Measurements from ENCODE around the gene HIRA. TPM values are rescaled to one million over a fixed set of nuclear protein-coding genes. Genes with fewer than 3 reads are reported as not detected.
A peak's percentile ranks its signal among the peaks of the same experiment; 100 is the strongest.

Gene HIRA
- polyA plus RNA-seq, 3 donors: 1.8 to 20.7 (median 2.6) TPM

DNA sequence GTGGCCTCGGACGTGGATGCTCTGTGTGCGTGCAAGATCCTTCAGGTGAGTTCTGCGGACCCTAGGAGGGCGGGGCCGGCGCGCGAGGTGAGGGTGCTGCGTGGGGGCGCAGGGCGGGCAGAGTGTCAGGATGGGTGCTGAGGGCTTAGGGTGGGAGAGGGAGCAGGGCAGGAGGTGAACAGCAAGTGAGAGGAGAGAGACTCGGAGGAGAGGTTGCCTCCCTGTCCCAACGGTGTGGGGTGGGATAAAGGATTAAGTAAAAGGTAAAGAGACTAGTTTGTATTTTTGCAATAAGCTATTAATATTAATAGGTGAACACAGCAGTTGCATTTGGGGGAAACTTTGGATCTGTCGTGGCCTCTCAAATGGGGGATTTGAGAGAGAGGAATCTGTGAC is 48.6 kb upstream of the HIRA start:
- Mint-ChIP-seq H3K27me3 (ENCODE audit: low read depth in 3 of 3) (no peaks in the 10 kb centered on the region), H3K9me3 (peaks cover 0 to 1% (median 0%) of the 10 kb centered on the region in 7 donors), H3K4me3 (peak overlapping the region; percentile 81 to 89), H3K27ac (peak overlapping the region in 1 of 7 donors; percentile 99), H3K4me1 (peaks cover 27% of the 10 kb centered on the region), H3K36me3 (peaks cover 16 to 28% of the 10 kb centered on the region in 2 donors)
- H3K4me3 ChIP-seq (replicated peaks in 1 of 3; ENCODE audit: low read depth in 2 of 3, low read length in 3 of 3): peak overlapping the region; percentile 21 to 94 (median 69)
- H3K79me2 ChIP-seq (ENCODE audit: insufficient read depth, low read length): peaks cover 53% of the 10 kb centered on the region
- peak overlapping the region in 1 of 2 donors; percentile 100 for H3K27ac ChIP-seq (ENCODE audit: low read depth in 1 of 2, low read length in 2 of 2)
- peak overlapping the region; percentile 90 for H3K9ac ChIP-seq (ENCODE audit: insufficient read depth, low read length, poor library complexity, severe bottlenecking)
- peaks cover 6 to 27% of the 10 kb centered on the region in 2 donors for H3K36me3 ChIP-seq (replicated peaks in 1 of 2; ENCODE audit: control insufficient read depth in 1 of 2, insufficient read depth in 2 of 2, low read length in 2 of 2)
- H3K27me3 ChIP-seq (ENCODE audit: control insufficient read depth in 2 of 2, insufficient read depth in 2 of 2, low read length in 2 of 2): no peaks in the 10 kb centered on the region
- TF ChIP-seq, protein P1, sequence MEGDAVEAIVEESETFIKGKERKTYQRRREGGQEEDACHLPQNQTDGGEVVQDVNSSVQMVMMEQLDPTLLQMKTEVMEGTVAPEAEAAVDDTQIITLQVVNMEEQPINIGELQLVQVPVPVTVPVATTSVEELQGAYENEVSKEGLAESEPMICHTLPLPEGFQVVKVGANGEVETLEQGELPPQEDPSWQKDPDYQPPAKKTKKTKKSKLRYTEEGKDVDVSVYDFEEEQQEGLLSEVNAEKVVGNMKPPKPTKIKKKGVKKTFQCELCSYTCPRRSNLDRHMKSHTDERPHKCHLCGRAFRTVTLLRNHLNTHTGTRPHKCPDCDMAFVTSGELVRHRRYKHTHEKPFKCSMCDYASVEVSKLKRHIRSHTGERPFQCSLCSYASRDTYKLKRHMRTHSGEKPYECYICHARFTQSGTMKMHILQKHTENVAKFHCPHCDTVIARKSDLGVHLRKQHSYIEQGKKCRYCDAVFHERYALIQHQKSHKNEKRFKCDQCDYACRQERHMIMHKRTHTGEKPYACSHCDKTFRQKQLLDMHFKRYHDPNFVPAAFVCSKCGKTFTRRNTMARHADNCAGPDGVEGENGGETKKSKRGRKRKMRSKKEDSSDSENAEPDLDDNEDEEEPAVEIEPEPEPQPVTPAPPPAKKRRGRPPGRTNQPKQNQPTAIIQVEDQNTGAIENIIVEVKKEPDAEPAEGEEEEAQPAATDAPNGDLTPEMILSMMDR (IDR thresholded peaks at IDR 0.05): no peak
- no peak for DNase-seq
- peaks cover 32% of the 10 kb centered on the region for H4K20me1 ChIP-seq (ENCODE audit: insufficient read depth, low read length)
- peak overlapping the region; percentile 95 for H3K4me2 ChIP-seq (replicated peaks; ENCODE audit: extremely low read depth, low read length, poor library complexity, severe bottlenecking)
- peak overlapping the region; percentile 90 for H2AFZ ChIP-seq (ENCODE audit: insufficient read depth, low read depth, low read length, poor library complexity, severe bottlenecking)
- 0% methylated on average over 15 of the region's 15 CpGs for WGBS (ENCODE audit: insufficient coverage)
- H3K4me1 ChIP-seq (ENCODE audit: control insufficient read depth in 1 of 2, insufficient read depth in 2 of 2, low read length in 2 of 2): peaks cover 22 to 28% of the 10 kb centered on the region in 2 donors
- intact Hi-C loops (cut with micrococcal nuclease): no loop called here
- H3K9me3 ChIP-seq (replicated peaks in 1 of 2; ENCODE audit: control insufficient read depth in 1 of 2, insufficient read depth in 1 of 2, low read length in 2 of 2): no peaks in the 10 kb centered on the region

DNA sequence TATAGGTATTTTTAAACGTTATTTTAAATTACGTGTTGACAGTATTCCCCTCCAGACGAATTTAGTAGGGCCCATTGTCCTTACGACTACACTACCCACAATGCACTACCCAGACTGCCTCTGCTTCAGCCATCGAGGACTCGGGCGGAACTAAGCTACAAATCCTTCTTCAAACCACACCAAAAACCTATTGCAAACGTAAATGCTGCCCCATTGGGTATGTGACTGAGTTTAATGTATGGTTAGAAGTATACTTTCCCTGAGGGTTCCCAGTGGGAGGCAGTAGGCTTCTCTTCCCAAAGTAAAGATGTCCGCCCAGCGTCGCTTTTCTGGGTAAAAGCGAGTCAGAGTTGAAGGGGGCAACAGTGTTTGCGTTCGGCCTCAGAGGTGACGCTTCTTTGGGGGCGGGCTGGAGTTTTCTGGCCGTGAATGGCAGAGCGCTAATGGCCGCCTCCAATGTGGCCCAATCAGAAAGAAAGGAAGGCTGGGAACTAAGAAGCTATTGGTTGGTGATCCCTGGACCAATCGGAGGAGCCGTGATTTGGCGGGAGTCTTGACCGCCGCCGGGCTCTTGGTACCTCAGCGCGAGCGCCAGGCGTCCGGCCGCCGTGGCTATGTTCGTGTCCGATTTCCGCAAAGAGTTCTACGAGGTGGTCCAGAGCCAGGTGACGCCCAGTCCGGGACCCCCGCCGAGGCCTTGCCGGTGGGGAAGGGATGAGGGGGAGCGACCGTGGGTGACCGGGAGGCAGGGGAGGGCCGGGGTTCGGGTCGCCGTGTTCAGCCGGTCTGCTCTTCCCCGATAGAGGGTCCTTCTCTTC is 48.0 kb upstream of the HIRA start, which contains the start of gene CDC45:
Gene CDC45, plus strand, starts transcription at position 566 of the 818 bp plus-strand sequence. Its CDS starts 49 bp downstream, at position 615.
- H2AFZ ChIP-seq (ENCODE audit: insufficient read depth, low read depth, low read length, poor library complexity, severe bottlenecking): peak within 1 kb of the TSS; percentile 90
- H3K27me3 Mint-ChIP-seq (ENCODE audit: low read depth in 3 of 3): no peaks in the 10 kb centered on the region
- no peaks in the 10 kb centered on the region for H3K27me3 ChIP-seq (ENCODE audit: control insufficient read depth in 2 of 2, insufficient read depth in 2 of 2, low read length in 2 of 2)
- H3K4me2 ChIP-seq (replicated peaks; ENCODE audit: extremely low read depth, low read length, poor library complexity, severe bottlenecking): peak within 1 kb of the TSS; percentile 95
- peaks cover 14 to 28% of the 10 kb centered on the region in 2 donors for H3K36me3 Mint-ChIP-seq
- H3K9me3 ChIP-seq (replicated peaks in 1 of 2; ENCODE audit: control insufficient read depth in 1 of 2, insufficient read depth in 1 of 2, low read length in 2 of 2): no peaks in the 10 kb centered on the region
- peak within 1 kb of the TSS; percentile 81 to 89 for H3K4me3 Mint-ChIP-seq
- peaks cover 12 to 27% of the 10 kb centered on the region in 2 donors for H3K36me3 ChIP-seq (replicated peaks in 1 of 2; ENCODE audit: control insufficient read depth in 1 of 2, insufficient read depth in 2 of 2, low read length in 2 of 2)
- peak within 1 kb of the TSS; percentile 90 for H3K9ac ChIP-seq (ENCODE audit: insufficient read depth, low read length, poor library complexity, severe bottlenecking)
- H3K27ac Mint-ChIP-seq: peak within 1 kb of the TSS; percentile 97 to 99 (median 99)
- H3K4me1 ChIP-seq (ENCODE audit: control insufficient read depth in 1 of 2, insufficient read depth in 2 of 2, low read length in 2 of 2): peaks cover 22 to 28% of the 10 kb centered on the region in 2 donors
- H3K27ac ChIP-seq (ENCODE audit: low read depth in 1 of 2, low read length in 2 of 2): peak within 1 kb of the TSS; percentile 72 to 100
- WGBS (ENCODE audit: insufficient coverage): under 1% methylated on average over 37 of the region's 50 CpGs
- peaks cover 0 to 1% (median 0%) of the 10 kb centered on the region in 7 donors for H3K9me3 Mint-ChIP-seq
- H3K4me3 ChIP-seq (replicated peaks in 1 of 3; ENCODE audit: low read depth in 2 of 3, low read length in 3 of 3): peak within 1 kb of the TSS; percentile 69 to 94 (median 87)
- peaks cover 54% of the 10 kb centered on the region for H3K79me2 ChIP-seq (ENCODE audit: insufficient read depth, low read length)
- peaks cover 27% of the 10 kb centered on the region for H3K4me1 Mint-ChIP-seq
- DNase-seq: peak; percentile 96 to 97 (median 97)
- TF ChIP-seq, protein P1 (IDR thresholded peaks at IDR 0.05): no peak
- intact Hi-C loops (cut with micrococcal nuclease): loop anchor here (1.0 to 10.0 kb wide), 5 partner anchors 47 to 538 kb away; partner anchors contain the start of genes ARVCF (in 1 of the 2), CLTCL1 (in 1 of the 2), GNB1L (in 1 of the 2) and HIRA (in 1 of the 2)
- H4K20me1 ChIP-seq (ENCODE audit: insufficient read depth, low read length): peaks cover 38% of the 10 kb centered on the region
